Neural progenitor cell (in vitro differentiated cells): Measurements from ENCODE around the gene SKI. TPM values are rescaled to one million over a fixed set of nuclear protein-coding genes. Genes with fewer than 3 reads are reported as not detected.

Experiments used
- DNase-seq: peaks from one replicate; pipeline ENCODE4 v3.0.0-alpha.2; 2016; ENCODE audit warnings: low spot score
- H2AFZ ChIP-seq: fragments of 200-600 bp; sonication (generic); replicated peaks from 2 replicates; pipeline ENCODE4 v1.6.1; 2016; ENCODE audit warnings: antibody characterized with exemption
- H3F3A ChIP-seq: fragments of 200-600 bp; sonication (generic); 2 replicates; pipeline ENCODE4 v1.6.1; 2016; ENCODE audit warnings: antibody characterized with exemption, low read depth
- H3K27ac ChIP-seq: fragments of 200-600 bp; sonication (generic); 2 replicates; pipeline ENCODE4 v1.5.1; 2016; ENCODE audit warnings: mild to moderate bottlenecking
- H3K27me3 ChIP-seq: fragments of 200-600 bp; sonication (generic); 2 replicates; pipeline ENCODE4 v1.6.1; 2016; ENCODE audit warnings: mild to moderate bottlenecking, moderate library complexity
- H3K36me3 ChIP-seq: fragments of 200-600 bp; sonication (generic); 2 replicates; pipeline ENCODE4 v1.5.1; 2016
- H3K4me1 ChIP-seq: fragments of 200-600 bp; sonication (generic); 2 replicates; pipeline ENCODE4 v1.6.1; 2016; ENCODE audit warnings: mixed run types
- H3K4me2 ChIP-seq: fragments of 200-600 bp; sonication (generic); 2 replicates; pipeline ENCODE4 v1.6.1; 2016
- H3K4me3 ChIP-seq: fragments of 200-600 bp; sonication (generic); 2 replicates; pipeline ENCODE4 v1.5.1; 2016
- H3K79me2 ChIP-seq: fragments of 200-600 bp; sonication (generic); 2 replicates; pipeline ENCODE4 v1.6.1; 2016; ENCODE audit warnings: low read depth
- H3K9ac ChIP-seq: fragments of 200-600 bp; sonication (generic); 2 replicates; pipeline ENCODE4 v1.6.1; 2016
- H3K9me3 ChIP-seq: fragments of 200-600 bp; sonication (generic); 2 replicates; pipeline ENCODE4 v1.5.1; 2016; ENCODE audit warnings: low read depth
- H4K20me1 ChIP-seq: fragments of 200-600 bp; sonication (generic); 2 replicates; pipeline ENCODE4 v1.6.1; 2016; ENCODE audit warnings: low read depth
- H3K27ac Mint-ChIP-seq: 3 replicates; pipeline ENCODE4 v1.8.0; 2021; ENCODE audit warnings: mixed read lengths
- H3K27me3 Mint-ChIP-seq: 2 replicates; pipeline ENCODE4 v1.8.0; 2022; ENCODE audit warnings: low read depth, mild to moderate bottlenecking, inconsistent platforms, moderate library complexity, mixed read lengths; ENCODE audit not compliant: insufficient read depth
- H3K36me3 Mint-ChIP-seq: 3 replicates; pipeline ENCODE4 v1.8.0; 2021; ENCODE audit warnings: mixed read lengths
- H3K4me1 Mint-ChIP-seq: 3 replicates; pipeline ENCODE4 v1.8.0; 2021; ENCODE audit warnings: mixed read lengths
- H3K4me3 Mint-ChIP-seq: 3 replicates; pipeline ENCODE4 v1.8.0; 2021; ENCODE audit warnings: mild to moderate bottlenecking, moderate library complexity, mixed read lengths
- H3K9me3 Mint-ChIP-seq: 3 replicates; pipeline ENCODE4 v1.8.0; 2020; ENCODE audit warnings: mixed read lengths
- CTCF ChIP-seq: fragments of 200-600 bp; sonication (generic); IDR thresholded peaks from 2 replicates; pipeline ENCODE4 v1.5.1; 2017; ENCODE audit warnings: antibody characterized with exemption, mild to moderate bottlenecking
- EZH2 ChIP-seq: fragments of 200-600 bp; sonication (generic); IDR thresholded peaks from 2 replicates; pipeline ENCODE4 v1.6.1; 2017; ENCODE audit warnings: antibody characterized with exemption, mild to moderate bottlenecking, moderate library complexity
- EZH2phosphoT487 ChIP-seq: fragments of 200-600 bp; sonication (generic); IDR thresholded peaks from 2 replicates; pipeline ENCODE4 v1.6.1; 2017; ENCODE audit warnings: antibody characterized with exemption
- total RNA-seq: library from RNA; depleted of rRNA; stranded (reverse); fragments of >200 nt; gene quantifications from 2 replicates; pipeline ENCODE4 v1.2.3, GENCODE V29; 2015; ENCODE audit warnings: low replicate concordance

Gene SKI
- total RNA-seq, 1 donor from 2014 or later = 7.4 TPM

DNA sequence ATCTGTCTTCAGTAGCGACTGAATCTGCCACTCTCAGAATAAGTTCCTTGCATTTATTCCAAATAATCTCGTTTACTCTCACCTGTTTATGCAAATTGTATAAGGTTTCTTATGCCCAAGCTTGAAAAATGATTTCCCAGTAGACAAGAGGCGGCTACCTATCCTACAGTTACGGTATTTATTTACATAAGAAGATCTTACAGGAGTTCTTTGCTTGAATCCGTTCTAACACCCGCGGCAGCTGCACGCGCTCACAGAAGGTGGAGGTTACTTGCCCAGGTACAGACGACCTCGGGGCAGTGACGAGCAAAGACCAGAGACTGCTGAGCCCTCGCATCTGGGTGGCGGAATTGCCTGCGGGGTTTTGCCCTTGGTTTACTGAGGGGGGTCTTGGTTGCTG lies 79.9 kb downstream of the SKI start:
- Histone ChIP-seq H3K79me2 (no peaks in the 10 kb centered on the region), H4K20me1 (peaks cover 33% of the 10 kb centered on the region), H3K36me3 (no peaks in the 10 kb centered on the region), H2AFZ (no peak overlapping the region), H3K9ac (no peak overlapping the region), H3K9me3 (no peaks in the 10 kb centered on the region), H3K27me3 (no peaks in the 10 kb centered on the region), H3K4me2 (no peak overlapping the region), H3K4me3 (no peak overlapping the region), H3F3A (peaks cover 24% of the 10 kb centered on the region), H3K27ac (no peak overlapping the region), H3K4me1 (peaks cover 10% of the 10 kb centered on the region)
- TF ChIP-seq CTCF (no peak), EZH2 (no peak), EZH2phosphoT487 (no peak)
- Mint-ChIP-seq H3K27ac (peak overlapping the region; percentile 15), H3K9me3 (no peaks in the 10 kb centered on the region), H3K4me3 (no peak overlapping the region), H3K36me3 (peaks cover 12% of the 10 kb centered on the region), H3K4me1 (peaks cover 7% of the 10 kb centered on the region), H3K27me3 (peaks cover 3% of the 10 kb centered on the region)
- DNase-seq = no peak

DNA sequence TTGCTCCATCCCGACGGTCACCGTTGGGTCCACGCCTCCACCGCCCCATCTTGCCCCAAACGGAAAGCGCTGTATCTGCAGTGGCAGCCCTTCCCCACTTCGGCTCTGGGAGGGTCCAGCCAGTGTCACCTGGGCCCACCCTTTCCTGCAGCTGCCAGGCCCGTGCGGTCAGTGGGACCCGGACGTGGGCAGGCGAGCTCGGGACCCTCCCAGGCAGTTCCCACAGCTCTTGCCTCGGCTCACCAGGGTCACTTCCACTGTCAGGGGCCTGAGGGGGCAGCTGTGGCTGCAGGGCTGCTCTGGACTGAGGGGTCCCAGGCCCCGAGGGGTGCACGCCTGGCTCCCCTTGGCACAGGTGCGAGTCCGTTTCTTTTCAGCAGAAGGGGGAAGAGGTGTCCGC lies 80.7 kb downstream of the SKI start:
- peaks cover 7% of the 10 kb centered on the region for H3K4me1 Mint-ChIP-seq
- Histone ChIP-seq H3K4me1 (peaks cover 13% of the 10 kb centered on the region), H3K9ac (no peak overlapping the region), H3K4me3 (no peak overlapping the region), H3K36me3 (no peaks in the 10 kb centered on the region), H2AFZ (no peak overlapping the region), H3K79me2 (no peaks in the 10 kb centered on the region), H4K20me1 (peaks cover 31% of the 10 kb centered on the region), H3K27ac (no peak overlapping the region), H3F3A (peaks cover 33% of the 10 kb centered on the region), H3K9me3 (no peaks in the 10 kb centered on the region), H3K4me2 (no peak overlapping the region), H3K27me3 (no peaks in the 10 kb centered on the region)
- no peaks in the 10 kb centered on the region for H3K9me3 Mint-ChIP-seq
- H3K4me3 Mint-ChIP-seq = peak overlapping the region; percentile 53
- TF ChIP-seq CTCF = no peak
- no peak for TF ChIP-seq EZH2
- TF ChIP-seq EZH2phosphoT487 = no peak
- H3K36me3 Mint-ChIP-seq = peaks cover 12% of the 10 kb centered on the region
- DNase-seq = no peak
- no peak overlapping the region for H3K27ac Mint-ChIP-seq
- H3K27me3 Mint-ChIP-seq = peaks cover 3% of the 10 kb centered on the region

GRCh38 chr1:2310332-2311183 lies 82.4 kb downstream of the SKI start:
- H3K27ac Mint-ChIP-seq = no peak overlapping the region
- no peak overlapping the region for H3K4me3 Mint-ChIP-seq
- Histone ChIP-seq H4K20me1 (peaks cover 28% of the 10 kb centered on the region), H3F3A (peaks cover 41% of the 10 kb centered on the region), H3K27me3 (no peaks in the 10 kb centered on the region), H3K4me2 (no peak overlapping the region), H3K27ac (no peak overlapping the region), H3K9me3 (no peaks in the 10 kb centered on the region), H3K9ac (no peak overlapping the region), H3K4me3 (no peak overlapping the region), H2AFZ (no peak overlapping the region), H3K4me1 (peaks cover 21% of the 10 kb centered on the region), H3K36me3 (no peaks in the 10 kb centered on the region), H3K79me2 (no peaks in the 10 kb centered on the region)
- H3K4me1 Mint-ChIP-seq = peaks cover 7% of the 10 kb centered on the region
- no peak for TF ChIP-seq EZH2phosphoT487
- no peak for TF ChIP-seq EZH2
- no peak for TF ChIP-seq CTCF
- DNase-seq = no peak
- H3K27me3 Mint-ChIP-seq = peaks cover 3% of the 10 kb centered on the region
- H3K9me3 Mint-ChIP-seq = no peaks in the 10 kb centered on the region
- peaks cover 12% of the 10 kb centered on the region for H3K36me3 Mint-ChIP-seq
